Activated CD8-positive, alpha-beta memory T cell treated with anti-CD3 and anti-CD28 coated beads, Interleukin-2, amount 50 U/mL, for 1 hour (primary cell): ENCODE measurements around the gene TMCC1.
"Not testable (repeated sequence)": the region's sequence is repeated elsewhere in the genome, so short reads cannot be mapped to it uniquely, and the experiment has no call there.

Experiments
- DNase-seq: peaks from one replicate; pipeline ENCODE4 v3.0.0-alpha.2; 2020; ENCODE audit errors: extremely low read depth

TMCC1 gene

GRCh38 chr3:129727707-129728106, 165.8 kb downstream of the TMCC1 start:
- DNase-seq = no peak

- no peak for DNase-seq
Observed at GRCh38 chr3:129723558-129724324, 169.8 kb downstream of the TMCC1 start.

DNA sequence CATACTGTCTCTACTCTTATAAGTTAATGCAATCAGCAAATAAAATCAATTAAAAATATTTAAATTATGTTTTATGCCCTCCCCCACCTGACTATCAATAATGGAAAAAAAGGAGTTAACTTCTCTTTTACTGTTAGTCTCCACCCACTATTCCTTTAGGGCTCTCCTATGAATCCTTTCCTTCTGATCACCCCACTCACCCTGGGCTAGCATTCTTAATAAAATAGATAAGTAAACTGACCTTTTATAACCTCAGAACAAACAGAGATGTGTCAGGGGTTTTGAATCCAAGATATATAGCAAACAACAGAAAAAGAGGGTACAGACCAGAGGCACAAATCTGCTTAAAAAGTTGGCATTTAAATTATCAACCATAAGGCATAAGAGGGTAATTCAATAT, 171.0 kb downstream of the TMCC1 start:
- DNase-seq = no peak

DNA sequence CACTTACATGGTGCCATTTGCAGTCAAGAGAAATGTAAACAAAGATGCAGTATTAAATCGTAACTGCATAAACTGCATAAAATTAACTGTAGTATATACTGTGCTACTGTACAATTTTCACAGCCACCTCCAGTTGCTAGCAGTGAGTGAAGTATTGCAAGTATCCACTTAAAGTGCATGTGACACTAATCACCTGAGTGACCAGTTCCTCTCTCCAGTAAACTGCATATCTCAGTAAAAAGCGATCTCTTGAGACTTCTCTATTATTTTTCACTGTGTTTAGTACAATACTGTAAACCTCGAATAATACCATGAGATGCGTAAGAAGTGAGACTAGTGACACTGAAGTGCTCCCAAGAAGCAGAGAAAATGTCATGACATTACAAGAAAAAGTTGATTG, 175.3 kb downstream of the TMCC1 start:
- no peak for DNase-seq

- no peak for DNase-seq
Observed at GRCh38 chr3:129715854-129716253, 177.7 kb downstream of the TMCC1 start.

DNA sequence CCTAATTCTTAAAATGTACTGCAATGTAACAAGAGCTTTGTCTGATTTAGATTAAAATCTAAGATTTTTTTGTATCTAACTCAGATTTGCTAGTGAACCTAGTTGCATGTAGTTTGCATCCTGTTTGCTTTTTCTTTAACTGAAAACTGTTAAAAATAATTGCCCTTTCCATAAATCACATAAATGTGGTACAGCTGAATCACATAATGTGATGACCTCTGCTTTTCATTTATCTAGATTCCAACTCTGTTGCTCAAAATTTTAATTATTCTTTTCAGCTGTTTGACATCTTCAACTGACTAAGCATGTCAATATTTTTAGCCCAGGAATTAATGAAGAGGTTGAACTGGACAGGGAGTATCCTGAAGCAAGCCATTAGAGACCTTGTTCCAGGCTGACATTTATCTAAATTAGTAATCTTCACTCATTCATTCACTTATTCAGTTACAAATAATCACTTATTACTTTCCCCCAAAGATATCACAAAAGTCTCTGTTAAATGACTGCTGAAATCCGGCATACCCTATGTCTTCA, 185.1 kb downstream of the TMCC1 start:
- no peak for DNase-seq

GRCh38 chr3:129705274-129705673, 188.2 kb downstream of the TMCC1 start:
- DNase-seq = no peak

DNA sequence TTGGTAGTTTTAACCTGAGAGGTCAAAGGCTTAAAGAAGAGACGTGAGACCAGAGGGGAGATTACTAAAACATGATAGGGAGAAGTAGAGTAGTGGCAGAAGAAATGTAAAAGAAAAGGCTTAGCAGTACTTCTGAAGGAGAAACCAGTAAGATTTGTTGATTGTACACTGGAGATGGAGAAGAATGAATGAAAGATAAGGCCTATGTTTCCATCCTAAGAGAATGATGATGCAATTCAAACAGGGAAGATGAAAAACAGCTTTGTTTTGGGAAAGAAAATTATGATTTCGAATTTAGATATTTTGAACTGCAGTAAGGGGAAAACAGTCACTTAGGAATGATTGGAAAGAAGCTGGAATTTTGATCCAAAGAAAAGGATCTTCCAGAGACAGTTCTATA, 189.6 kb downstream of the TMCC1 start:
- no peak for DNase-seq

DNA sequence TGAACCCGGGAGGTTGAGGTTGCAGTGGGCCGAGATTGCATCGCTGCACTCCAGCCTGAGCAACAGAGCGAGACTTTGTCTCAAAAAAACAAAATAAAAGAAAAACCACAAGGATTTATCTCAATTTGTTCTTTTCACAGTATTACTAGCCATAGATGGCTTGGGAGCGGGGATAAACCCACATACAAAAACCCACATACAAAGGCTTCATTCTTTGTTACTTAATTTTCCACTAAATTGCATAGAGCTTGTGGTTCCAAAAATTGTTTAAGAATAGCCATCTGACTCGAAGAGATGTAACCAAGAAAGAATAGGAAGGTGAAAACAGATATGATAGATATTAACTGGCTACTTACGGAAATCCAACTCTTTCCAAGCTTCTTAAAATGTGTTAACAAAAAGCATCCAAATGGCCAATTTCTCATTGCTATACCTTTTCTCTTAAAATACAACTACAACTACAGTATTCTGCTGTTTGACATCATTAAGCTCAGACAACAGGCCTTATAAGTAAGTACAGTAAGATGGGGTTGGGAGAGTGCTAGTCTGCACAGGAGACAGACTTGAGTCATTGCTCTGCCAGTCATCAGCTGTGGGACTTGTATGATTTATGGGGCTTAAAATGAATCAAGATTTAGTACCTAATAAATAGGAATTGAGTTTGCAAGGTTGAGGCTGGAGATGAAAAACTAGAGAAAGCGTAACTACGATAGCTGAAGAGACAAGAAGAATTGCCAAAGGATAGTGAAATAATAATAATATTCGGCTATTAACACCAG, 190.4 kb downstream of the TMCC1 start:
- no peak for DNase-seq

GRCh38 chr3:129701161-129701560, 192.3 kb downstream of the TMCC1 start:
- no peak for DNase-seq

DNA sequence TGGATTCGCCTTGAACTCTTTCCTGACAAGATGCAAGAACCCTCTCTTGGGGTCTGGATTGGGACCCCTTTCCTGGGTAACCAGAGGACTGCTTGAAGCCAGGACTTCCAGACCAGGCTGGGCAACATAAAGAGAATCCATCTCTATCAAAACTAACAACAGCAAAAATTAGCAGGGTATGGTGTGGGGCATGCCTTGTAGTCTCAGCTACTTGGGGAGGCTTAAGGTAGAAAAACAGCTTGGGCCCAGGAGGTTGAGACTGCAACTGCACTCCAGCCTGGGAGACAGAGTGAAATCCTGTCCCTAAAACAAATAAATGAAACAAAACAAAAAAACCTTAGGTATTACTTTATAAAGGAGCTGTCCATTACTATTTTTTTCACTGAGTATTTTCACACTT, 193.9 kb downstream of the TMCC1 start:
- DNase-seq = no peak

- no peak for DNase-seq
Observed at GRCh38 chr3:129699199-129699598, 194.3 kb downstream of the TMCC1 start.

DNA sequence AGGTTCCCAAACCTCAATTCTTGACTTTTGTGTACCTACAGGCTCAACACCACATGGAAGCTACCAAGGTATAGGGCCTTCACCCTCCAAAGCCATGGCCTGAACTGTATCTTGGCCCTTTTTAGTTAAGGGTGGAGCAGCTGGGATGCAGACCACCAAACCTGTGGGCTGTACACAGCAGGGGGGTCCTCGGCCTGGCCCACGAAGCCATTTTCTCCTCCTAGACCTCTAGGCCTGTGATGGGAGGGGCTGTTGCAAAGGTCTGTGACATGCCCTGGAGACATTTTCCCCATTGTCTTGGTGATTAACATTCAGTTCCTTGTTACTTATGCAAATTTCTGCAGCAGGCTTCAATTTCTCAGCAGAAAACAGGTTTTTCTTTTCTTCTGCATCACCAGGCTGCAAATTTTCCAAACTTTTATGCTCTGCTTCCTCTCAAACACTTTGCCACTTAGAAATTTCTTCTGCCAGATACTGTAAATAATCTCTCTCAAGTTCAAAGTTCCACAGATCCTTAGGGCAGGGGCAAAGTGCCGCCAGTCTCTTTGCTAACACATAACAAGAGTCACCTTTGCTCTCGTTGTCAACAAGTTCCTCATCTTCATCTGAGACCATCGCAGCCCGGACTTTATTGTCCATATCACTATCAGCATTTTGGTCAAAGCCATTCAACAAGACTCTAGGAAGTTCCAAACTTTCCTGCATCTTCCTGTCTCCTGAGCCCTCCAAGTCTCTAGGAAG, 196.1 kb downstream of the TMCC1 start:
- DNase-seq = no peak

DNA sequence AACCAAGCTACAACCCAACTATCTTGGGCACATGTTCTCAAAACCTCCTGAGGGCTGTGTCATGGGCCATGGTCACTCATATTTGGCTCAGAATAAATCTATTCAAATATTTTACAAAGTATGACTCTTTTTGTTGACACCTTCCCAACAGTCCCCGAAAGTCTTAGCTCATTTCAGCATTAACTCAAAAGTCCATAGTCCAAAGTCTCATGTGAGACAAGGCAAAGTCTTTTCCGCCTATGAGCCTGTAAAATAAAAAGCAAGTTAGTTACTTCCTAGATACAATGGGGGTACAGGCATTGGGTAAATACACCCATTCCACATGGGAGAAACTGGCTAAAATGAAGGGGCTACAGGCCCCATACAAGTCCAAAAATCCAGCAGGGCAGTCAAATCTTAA, 197.1 kb downstream of the TMCC1 start:
- not testable (repeated sequence) for DNase-seq

DNA sequence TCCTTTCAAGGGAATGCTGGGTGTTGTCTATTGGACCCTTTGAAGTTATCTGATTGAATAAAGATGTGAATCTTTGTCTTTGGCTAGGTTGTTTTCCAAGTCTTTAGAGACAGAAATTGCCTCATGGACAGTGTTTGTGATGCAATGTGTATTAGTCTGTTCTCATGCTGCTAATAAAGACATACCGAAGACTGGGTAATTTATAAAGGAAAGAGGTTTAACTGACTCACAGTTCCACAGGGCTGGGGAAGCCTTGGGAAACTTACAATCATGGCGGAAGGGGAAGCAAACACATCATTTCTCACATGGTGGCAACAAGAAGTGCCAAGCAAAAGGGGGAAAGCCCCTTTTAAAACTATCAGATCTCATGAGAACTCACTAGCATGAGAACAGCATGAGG, 198.3 kb downstream of the TMCC1 start:
- DNase-seq = no peak

- no peak for DNase-seq
Observed at GRCh38 chr3:129694228-129694627, 199.3 kb downstream of the TMCC1 start.

DNA sequence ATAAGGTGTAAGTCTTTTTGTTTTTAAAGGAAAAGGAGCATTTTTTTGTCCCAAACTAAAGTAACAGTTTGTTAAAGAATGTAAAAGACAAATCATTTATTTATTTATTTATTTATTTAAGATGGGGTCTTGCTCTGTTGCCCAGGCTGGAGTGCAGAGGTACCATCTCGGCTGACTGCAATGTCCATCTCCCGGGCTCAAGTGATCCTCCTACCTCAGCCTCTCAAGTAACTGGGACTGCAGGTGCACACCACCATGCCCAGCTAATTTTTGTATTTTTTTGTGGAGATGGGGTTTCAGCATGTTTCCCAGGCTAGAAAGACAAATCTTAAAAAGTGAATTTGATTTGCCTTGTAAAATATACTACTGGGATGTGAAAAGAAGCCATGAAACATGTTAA, 200.8 kb downstream of the TMCC1 start:
- no peak for DNase-seq

DNA sequence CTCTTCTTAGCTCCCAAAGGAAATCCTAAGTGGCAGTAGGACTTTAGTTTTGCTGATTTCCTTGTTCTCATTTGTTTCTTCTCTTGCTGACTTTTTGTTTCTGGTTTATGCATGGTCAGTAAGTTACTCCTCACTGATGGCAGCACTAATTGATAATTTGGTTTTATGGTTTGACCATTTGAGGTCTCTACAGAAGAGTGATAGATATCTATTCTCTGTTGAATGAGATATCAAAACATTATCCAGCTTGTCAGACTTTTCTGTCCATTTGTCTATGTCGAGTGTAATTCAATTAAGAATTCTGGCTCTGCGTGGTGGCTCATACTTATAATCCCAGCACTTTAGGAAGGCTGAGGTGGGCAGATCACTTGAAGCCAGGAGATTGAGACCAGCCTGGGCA, 202.5 kb downstream of the TMCC1 start:
- no peak for DNase-seq

DNA sequence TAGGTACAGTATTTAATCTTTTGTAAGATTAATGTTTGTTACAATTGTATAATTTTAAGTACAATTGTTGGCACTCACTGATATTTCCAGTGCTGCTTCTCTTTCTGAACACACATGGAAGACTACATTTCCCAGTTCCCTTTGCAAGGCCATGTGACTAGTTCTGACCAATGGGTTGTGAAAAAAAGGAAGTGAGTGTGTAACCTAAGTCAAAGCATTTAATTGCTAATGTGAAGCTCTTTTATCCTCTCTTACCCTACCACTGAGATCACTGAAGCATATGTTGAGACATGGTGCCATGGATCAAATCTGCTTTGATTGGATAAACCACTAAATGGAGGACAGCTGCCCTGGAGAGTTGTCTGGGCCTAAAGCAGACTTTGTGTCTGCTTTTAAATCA, 203.1 kb downstream of the TMCC1 start:
- DNase-seq = peak; percentile 3

DNA sequence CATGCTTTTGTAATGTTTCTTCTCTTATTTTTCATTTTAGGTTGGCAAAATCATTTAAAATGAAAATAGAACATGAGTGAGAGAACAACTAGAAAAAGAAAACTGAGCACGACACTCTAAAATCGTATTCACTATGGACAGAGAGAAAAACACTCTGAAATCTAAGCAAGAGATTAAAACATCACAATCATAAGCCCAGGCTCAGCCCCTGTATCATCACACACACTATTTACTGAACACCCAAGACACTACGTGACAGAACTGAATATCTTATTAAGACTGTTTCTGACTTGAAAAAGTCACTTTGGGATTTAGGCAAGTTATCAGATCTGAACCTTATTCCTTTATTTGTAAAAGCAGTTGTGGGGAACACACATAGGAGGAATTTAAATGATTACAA, 204.5 kb downstream of the TMCC1 start:
- DNase-seq = no peak

DNA sequence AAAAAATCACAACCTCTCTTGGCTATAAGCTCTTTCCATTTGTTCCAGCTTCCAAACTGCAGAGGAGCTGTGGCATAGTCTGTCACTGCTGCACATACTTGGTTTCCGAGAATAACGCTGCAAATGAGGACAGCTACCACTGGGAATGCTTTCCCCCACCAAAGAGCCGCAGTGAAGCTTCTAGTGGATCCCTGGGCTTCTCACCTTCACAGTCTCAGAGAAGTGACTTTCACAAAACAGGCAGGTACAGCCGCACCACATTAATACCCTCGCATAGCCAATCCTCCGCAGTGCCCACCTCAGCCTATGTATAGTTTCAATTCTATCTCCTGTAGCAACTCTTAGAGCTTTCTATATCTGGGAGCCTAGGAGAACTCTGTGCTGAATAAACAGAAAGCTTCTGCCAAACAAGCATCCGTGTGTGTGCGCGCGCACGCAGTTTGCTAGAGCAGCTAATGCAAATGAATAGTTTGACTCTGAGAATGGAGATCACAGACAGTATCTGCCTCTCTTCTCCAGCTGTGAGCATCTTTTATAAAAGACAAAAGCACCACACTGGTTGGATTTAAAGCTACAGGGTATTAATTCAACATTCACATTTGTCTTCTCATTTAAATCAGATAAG, 205.1 kb downstream of the TMCC1 start:
- no peak for DNase-seq

DNA sequence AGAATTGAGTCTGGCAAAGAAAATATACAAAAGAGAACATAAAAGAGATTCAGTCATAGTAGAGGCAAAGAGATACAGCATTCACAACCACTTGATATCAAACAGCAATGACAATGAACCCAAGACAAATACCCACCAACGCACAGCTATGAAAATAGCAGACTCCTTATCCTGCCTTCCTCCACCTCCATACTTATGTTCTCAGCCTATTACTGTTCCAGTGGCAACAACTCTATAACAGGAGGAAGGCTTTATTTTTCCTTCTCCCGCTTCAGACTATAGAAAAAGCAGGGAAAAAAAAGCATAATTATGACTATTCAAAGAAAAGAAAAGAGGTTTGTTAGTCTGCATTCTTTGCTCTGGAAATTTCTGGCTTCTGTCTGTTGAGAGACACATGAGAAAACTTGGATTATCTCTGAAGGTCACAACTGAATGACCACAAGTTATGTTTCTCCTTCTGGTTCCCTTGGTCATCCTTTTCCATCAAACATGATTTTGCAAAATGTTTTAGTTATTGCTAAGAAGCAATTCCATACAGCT, 205.9 kb downstream of the TMCC1 start:
- DNase-seq = no peak
